Tibial nerve (tissue), 4 donors: ENCODE results near the gene TBX21. TPM values are rescaled to one million over a fixed set of nuclear protein-coding genes. Genes with fewer than 3 reads are reported as not detected.
A peak's percentile ranks its signal among the peaks of the same experiment; 100 is the strongest.

Experiments used
- DNase-seq, 2 donors: peaks; one replicate each; pipeline ENCODE4 v3.0.0-alpha.2; 2019; ENCODE audit warnings: low spot score in 2 of 2
- H3K27ac ChIP-seq, 4 donors: fragments of 200-600 bp; sonication (generic) in 3 of 4; one replicate each; pipeline ENCODE4 v1.5.1; 2017 to 2019; ENCODE audit warnings: mild to moderate bottlenecking in 1 of 4
- H3K27me3 ChIP-seq, 2 donors: fragments of 200-600 bp; sonication (generic) in 1 of 2; one replicate each; pipeline versions ENCODE4 v1.5.1 to v1.6.0; 2017 to 2019
- H3K36me3 ChIP-seq, 3 donors: fragments of 200-600 bp; sonication (generic); one replicate each; pipeline ENCODE4 v1.5.1; 2018 to 2019
- H3K4me1 ChIP-seq, 4 donors: fragments of 200-600 bp; sonication (generic) in 3 of 4; one replicate each; pipeline ENCODE4 v1.5.1; 2017 to 2019
- H3K4me3 ChIP-seq, 4 donors: fragments of 200-600 bp; sonication (generic) in 3 of 4; one replicate each; pipeline ENCODE4 v1.5.1; 2017 to 2019; ENCODE audit warnings: mild to moderate bottlenecking in 1 of 4, moderate library complexity in 1 of 4
- H3K9me3 ChIP-seq, 4 donors: fragments of 200-600 bp; sonication (generic) in 3 of 4; one replicate each; pipeline ENCODE4 v1.5.1; 2017 to 2019
- CTCF ChIP-seq, 5 experiments: fragments of 200-600 bp in 3 of 5; fragments of 450-650 bp in 2 of 5; sonication (generic) in 3 of 5; IDR thresholded peaks; one replicate each; pipeline ENCODE4 v1.5.1; 2016 to 2019; ENCODE audit warnings: antibody characterized with exemption in 5 of 5, mild to moderate bottlenecking in 3 of 5, moderate library complexity in 2 of 5
- EP300 ChIP-seq, 2 donors: sonication (generic); formaldehyde crosslinking; IDR thresholded peaks; one replicate each; pipeline ENCODE4 v1.6.1; 2017; ENCODE audit warnings: antibody characterized with exemption in 2 of 2, mild to moderate bottlenecking in 1 of 2
- POLR2A ChIP-seq, 2 donors: fragments of 450-650 bp; IDR thresholded peaks; one replicate each; pipeline ENCODE4 v1.6.1; 2017; ENCODE audit warnings: antibody characterized with exemption in 2 of 2, mild to moderate bottlenecking in 2 of 2, moderate library complexity in 2 of 2
- WGBS, 2 donors: methylation state at CpG; one replicate each; pipeline ENCODE4 v1.1.5; 2018; 5-methylcytosine and 5-hydroxymethylcytosine counted together
- total RNA-seq, 4 donors: library from RNA; depleted of rRNA; stranded (reverse); fragments of >200 nt; gene quantifications; one replicate each; pipeline ENCODE4 v1.1.0, GENCODE V29; 2016

The TBX21 gene
- total RNA-seq, 4 donors from 2014 or later, result 1.9 to 3.3 (median 2.1) TPM; not detected in 1

GRCh38 chr17:47699536-47699840 is 33.5 kb upstream of the TBX21 start:
- Histone ChIP-seq H3K4me1 (peaks cover 0 to 47% (median 17%) of the 10 kb centered on the region in 4 donors), H3K36me3 (peaks cover 0 to 29% (median 0%) of the 10 kb centered on the region in 3 donors), H3K4me3 (no peak overlapping the region), H3K27ac (no peak overlapping the region), H3K9me3 (no peaks in the 10 kb centered on the region), H3K27me3 (no peaks in the 10 kb centered on the region)
- TF ChIP-seq POLR2A (IDR thresholded peaks at IDR 0.05) (no peak), EP300 (IDR thresholded peaks at IDR 0.05) (no peak), CTCF (IDR thresholded peaks at IDR 0.05) (no peak)
- WGBS, 2 donors, result 93 to 96% methylated on average over 4 of the region's 4 CpGs
- DNase-seq, result no peak

GRCh38 chr17:47700471-47701449 is 32.3 kb upstream of the TBX21 start:
- TF ChIP-seq CTCF (IDR thresholded peaks at IDR 0.05) (no peak), EP300 (IDR thresholded peaks at IDR 0.05) (no peak), POLR2A (IDR thresholded peaks at IDR 0.05) (no peak)
- Histone ChIP-seq H3K27me3 (no peaks in the 10 kb centered on the region), H3K36me3 (peaks cover 0 to 32% (median 0%) of the 10 kb centered on the region in 3 donors), H3K4me1 (peaks cover 0 to 41% (median 15%) of the 10 kb centered on the region in 4 donors), H3K9me3 (no peaks in the 10 kb centered on the region), H3K4me3 (no peak overlapping the region), H3K27ac (peak overlapping the region in 1 of 4 donors; percentile 32)
- WGBS, 2 donors, result 84 to 88% methylated on average over 13 of the region's 13 CpGs
- no peak for DNase-seq

- H3K4me1 ChIP-seq, result peaks cover 0 to 41% (median 15%) of the 10 kb centered on the region in 4 donors
Observed at GRCh38 chr17:47701608-47702007, 31.4 kb upstream of the TBX21 start.

GRCh38 chr17:47702391-47702995 is 30.5 kb upstream of the TBX21 start:
- TF ChIP-seq CTCF (IDR thresholded peaks at IDR 0.05), result no peak
- no peak for TF ChIP-seq EP300 (IDR thresholded peaks at IDR 0.05)
- TF ChIP-seq POLR2A (IDR thresholded peaks at IDR 0.05), result no peak
- peak overlapping the region in 2 of 4 donors; percentile 50 to 54 for H3K27ac ChIP-seq
- 69 to 70% methylated on average over 12 of the region's 12 CpGs for WGBS, 2 donors
- H3K36me3 ChIP-seq, result peaks cover 0 to 33% (median 0%) of the 10 kb centered on the region in 3 donors
- no peak overlapping the region for H3K4me3 ChIP-seq
- DNase-seq, result no peak
- no peaks in the 10 kb centered on the region for H3K9me3 ChIP-seq
- H3K4me1 ChIP-seq, result peaks cover 0 to 48% (median 18%) of the 10 kb centered on the region in 4 donors
- no peaks in the 10 kb centered on the region for H3K27me3 ChIP-seq

More at GRCh38 chr17:47701608-47702007, 31.4 kb upstream of the TBX21 start:
- no peaks in the 10 kb centered on the region for H3K9me3 ChIP-seq
- H3K27me3 ChIP-seq, result no peaks in the 10 kb centered on the region
- no peak for DNase-seq
- peaks cover 0 to 37% (median 0%) of the 10 kb centered on the region in 3 donors for H3K36me3 ChIP-seq
- no peak overlapping the region for H3K4me3 ChIP-seq
- WGBS, 2 donors, result 66 to 73% methylated on average over 4 of the region's 4 CpGs
- peak overlapping the region in 2 of 4 donors; percentile 32 to 50 for H3K27ac ChIP-seq
- TF ChIP-seq CTCF (IDR thresholded peaks at IDR 0.05) (no peak), POLR2A (IDR thresholded peaks at IDR 0.05) (no peak), EP300 (IDR thresholded peaks at IDR 0.05) (no peak)

- Histone ChIP-seq H3K4me3 (no peak overlapping the region), H3K36me3 (peaks cover 0 to 30% (median 0%) of the 10 kb centered on the region in 3 donors), H3K27me3 (no peaks in the 10 kb centered on the region), H3K27ac (peak overlapping the region in 1 of 4 donors; percentile 50), H3K4me1 (peaks cover 0 to 54% (median 22%) of the 10 kb centered on the region in 4 donors), H3K9me3 (no peaks in the 10 kb centered on the region)
- DNase-seq, result no peak
- WGBS, 2 donors, result 35 to 37% methylated on average over 15 of the region's 15 CpGs
- TF ChIP-seq POLR2A (IDR thresholded peaks at IDR 0.05) (no peak), EP300 (IDR thresholded peaks at IDR 0.05) (no peak), CTCF (IDR thresholded peaks at IDR 0.05) (no peak)
Observed at GRCh38 chr17:47703191-47703591, 29.8 kb upstream of the TBX21 start.
